ENCODE measurements around the gene KREMEN2. TPM values are rescaled to one million over a fixed set of nuclear protein-coding genes. Genes with fewer than 3 reads are reported as not detected.

KREMEN2 gene
- total RNA-seq, 1 experiment from 2014 or later: 7.5 TPM

DNA sequence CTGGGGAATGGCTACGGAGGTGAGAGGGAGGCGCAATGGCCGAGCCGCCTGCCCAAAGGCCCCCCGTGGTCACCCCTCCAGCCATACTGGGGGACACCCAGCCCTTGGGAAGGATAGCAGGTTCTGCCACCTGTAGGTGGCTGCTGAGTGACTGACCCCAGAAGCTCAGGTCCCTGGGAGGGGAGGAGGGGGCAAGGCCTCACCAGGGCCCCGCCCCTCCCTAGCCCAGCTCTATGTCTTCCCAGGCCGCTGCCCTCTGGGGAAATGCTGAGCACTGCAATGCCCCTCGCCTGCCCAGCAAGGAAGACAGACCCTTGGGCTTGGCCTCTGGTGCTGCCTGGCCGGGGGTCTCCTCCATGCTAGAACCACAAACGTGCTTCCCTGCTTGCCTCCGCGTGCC is 37.2 kb downstream of the KREMEN2 start (continued):
- TF ChIP-seq ATF2 (CRISPR knock-in tag; IDR thresholded peaks at IDR 0.05; ENCODE audit: borderline replicate concordance, low read depth): no peak

DNA sequence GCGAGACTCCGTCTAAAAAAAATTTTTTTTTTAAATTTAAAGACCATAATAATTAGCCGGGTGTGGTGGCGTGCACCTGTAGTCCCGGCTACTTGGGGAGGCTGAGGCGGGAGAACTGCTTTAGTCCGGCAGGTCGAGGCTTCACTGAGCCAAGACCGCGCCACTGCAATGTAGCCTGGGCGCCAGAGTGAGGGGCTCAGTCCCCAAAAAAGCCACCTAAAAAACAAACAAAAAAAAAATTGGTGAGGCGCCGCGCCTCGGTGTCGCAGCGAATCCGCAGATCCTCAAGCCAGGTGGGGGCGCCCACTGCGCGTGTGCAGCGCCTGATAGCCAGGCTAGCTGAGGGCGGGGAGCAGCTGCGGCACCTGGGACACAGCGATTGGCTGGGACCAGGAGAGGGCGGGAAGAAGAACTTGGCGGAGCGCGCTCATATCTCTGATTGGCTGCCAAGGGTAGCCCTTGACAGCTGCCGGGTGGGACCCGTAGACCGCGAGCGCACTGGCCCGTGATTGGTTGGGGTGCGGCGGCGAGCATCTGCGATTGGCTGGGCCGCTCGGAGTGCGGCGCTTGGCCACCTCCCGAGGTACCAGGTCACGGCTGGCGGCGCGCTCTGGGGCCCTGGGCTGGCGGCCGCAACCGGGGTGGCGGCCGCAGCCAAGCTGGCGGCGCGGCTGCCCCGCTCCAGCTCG is 39.7 kb downstream of the KREMEN2 start:
- TF ChIP-seq, protein P1, sequence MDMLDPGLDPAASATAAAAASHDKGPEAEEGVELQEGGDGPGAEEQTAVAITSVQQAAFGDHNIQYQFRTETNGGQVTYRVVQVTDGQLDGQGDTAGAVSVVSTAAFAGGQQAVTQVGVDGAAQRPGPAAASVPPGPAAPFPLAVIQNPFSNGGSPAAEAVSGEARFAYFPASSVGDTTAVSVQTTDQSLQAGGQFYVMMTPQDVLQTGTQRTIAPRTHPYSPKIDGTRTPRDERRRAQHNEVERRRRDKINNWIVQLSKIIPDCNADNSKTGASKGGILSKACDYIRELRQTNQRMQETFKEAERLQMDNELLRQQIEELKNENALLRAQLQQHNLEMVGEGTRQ (CRISPR knock-in tag; IDR thresholded peaks at IDR 0.05): peak; percentile 46
- peak; percentile 34; the same call in 1 of the 2 replicates for TF ChIP-seq MYBL2 (CRISPR knock-in tag; IDR thresholded peaks at IDR 0.05)
- TF ChIP-seq NFYB (CRISPR knock-in tag; conservative IDR thresholded peaks at IDR 0.05; ENCODE audit: low read depth): peak; percentile 100
- TF ChIP-seq GABPB1 (CRISPR knock-in tag; IDR thresholded peaks at IDR 0.05): no peak
- TF ChIP-seq USF1 (CRISPR knock-in tag; IDR thresholded peaks at IDR 0.05): peak; percentile 20; the same call in 1 of the 2 replicates
- no peak for TF ChIP-seq SMAD4 (CRISPR knock-in tag; IDR thresholded peaks at IDR 0.05)
- no peak for TF ChIP-seq FOXK1 (CRISPR knock-in tag; IDR thresholded peaks at IDR 0.05)
- 0 out of 2 replicates have a peak, but pooled peaks have one; percentile 22 for TF ChIP-seq FOXP1 (CRISPR knock-in tag; IDR thresholded peaks at IDR 0.05; ENCODE audit: borderline replicate concordance)
- peak; percentile 88 for TF ChIP-seq E2F5 (CRISPR knock-in tag; IDR thresholded peaks at IDR 0.05)
- TF ChIP-seq SP1 (CRISPR knock-in tag; conservative IDR thresholded peaks at IDR 0.05): peak; percentile 91
- TF ChIP-seq CREM (CRISPR knock-in tag; IDR thresholded peaks at IDR 0.05): no peak
- TF ChIP-seq TEAD4 (CRISPR knock-in tag; IDR thresholded peaks at IDR 0.05): no peak
- TF ChIP-seq MAX (CRISPR knock-in tag; IDR thresholded peaks at IDR 0.05): peak; percentile 69
- TF ChIP-seq, protein P2, sequence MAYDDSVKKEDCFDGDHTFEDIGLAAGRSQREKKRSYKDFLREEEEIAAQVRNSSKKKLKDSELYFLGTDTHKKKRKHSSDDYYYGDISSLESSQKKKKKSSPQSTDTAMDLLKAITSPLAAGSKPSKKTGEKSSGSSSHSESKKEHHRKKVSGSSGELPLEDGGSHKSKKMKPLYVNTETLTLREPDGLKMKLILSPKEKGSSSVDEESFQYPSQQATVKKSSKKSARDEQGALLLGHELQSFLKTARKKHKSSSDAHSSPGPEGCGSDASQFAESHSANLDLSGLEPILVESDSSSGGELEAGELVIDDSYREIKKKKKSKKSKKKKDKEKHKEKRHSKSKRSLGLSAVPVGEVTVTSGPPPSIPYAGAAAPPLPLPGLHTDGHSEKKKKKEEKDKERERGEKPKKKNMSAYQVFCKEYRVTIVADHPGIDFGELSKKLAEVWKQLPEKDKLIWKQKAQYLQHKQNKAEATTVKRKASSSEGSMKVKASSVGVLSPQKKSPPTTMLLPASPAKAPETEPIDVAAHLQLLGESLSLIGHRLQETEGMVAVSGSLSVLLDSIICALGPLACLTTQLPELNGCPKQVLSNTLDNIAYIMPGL (CRISPR knock-in tag; IDR thresholded peaks at IDR 0.05): peak; percentile 40; the same call in 1 of the 2 replicates
- peak; percentile 61; the same call in 1 of the 2 replicates for TF ChIP-seq GTF2I (CRISPR knock-in tag; conservative IDR thresholded peaks at IDR 0.05)
- peaks cover 37% of the 10 kb centered on the region for H3K4me1 Mint-ChIP-seq
- H3K9me3 Mint-ChIP-seq: no peaks in the 10 kb centered on the region
- ChIA-PET POLR2A (interaction anchor here (0.9 to 13.9 kb wide), 4 partner anchors 9 to 55 kb away, joined by 5 to 502 read pairs (median 10); partner anchors contain the start of genes CLDN6, CLDN9, HCFC1R1 and THOC6), CTCF (interaction anchor here (0.5 to 13.4 kb wide), 18 partner anchors 8 to 1966 kb away, joined by 3 to 360 read pairs (median 5); partner anchors contain the start of genes CLDN6, CLDN9, HCFC1R1 and KREMEN2)
- DNase-seq (ENCODE audit: low spot score) (peak; percentile 99), ATAC-seq (peak; percentile 85)
- H3K36me3 Mint-ChIP-seq: no peaks in the 10 kb centered on the region
- H3K4me3 Mint-ChIP-seq: peak overlapping the region; percentile 42
- no peak overlapping the region for H3K27ac Mint-ChIP-seq
- H3K27me3 Mint-ChIP-seq (ENCODE audit: low read depth): no peaks in the 10 kb centered on the region

- H3K27ac Mint-ChIP-seq: no peak overlapping the region
- CTCF ChIA-PET: interaction anchor here (0.7 to 13.4 kb wide), 20 partner anchors 8 to 153 kb away, joined by 3 to 360 read pairs (median 4); partner anchors contain the start of genes CLDN6, CLDN9, HCFC1R1 and KREMEN2
- H3K27me3 Mint-ChIP-seq (ENCODE audit: low read depth): no peaks in the 10 kb centered on the region
- TF ChIP-seq NFE2L1 (CRISPR knock-in tag; IDR thresholded peaks at IDR 0.05): no peak
- no peak for TF ChIP-seq CREB1 (CRISPR knock-in tag; IDR thresholded peaks at IDR 0.05)
- no peak for TF ChIP-seq ZNF219 (CRISPR knock-in tag; IDR thresholded peaks at IDR 0.05; ENCODE audit: borderline replicate concordance)
- ATAC-seq (no peak), DNase-seq (ENCODE audit: low spot score) (no peak)
- POLR2A ChIA-PET: interaction anchor here (0.9 to 13.9 kb wide), 4 partner anchors 8 to 54 kb away, joined by 5 to 502 read pairs (median 10); partner anchors contain the start of genes CLDN6, CLDN9, HCFC1R1 and THOC6
- no peaks in the 10 kb centered on the region for H3K36me3 Mint-ChIP-seq
- H3K4me1 Mint-ChIP-seq: peaks cover 43% of the 10 kb centered on the region
- H3K4me3 Mint-ChIP-seq: peak overlapping the region; percentile 82
- no peaks in the 10 kb centered on the region for H3K9me3 Mint-ChIP-seq
These were observed 40.2 kb downstream of the KREMEN2 start for GRCh38 chr16:3004319-3004718.
